Endodermal cell (in vitro differentiated cells): Measurements from ENCODE around the gene TCFL5. TPM values are rescaled to one million over a fixed set of nuclear protein-coding genes. Genes with fewer than 3 reads are reported as not detected.
"Not testable (repeated sequence)": the region's sequence is repeated elsewhere in the genome, so short reads cannot be mapped to it uniquely, and the experiment has no call there.

Source experiments
- DNase-seq: peaks from one replicate; pipeline ENCODE4 v3.0.0-alpha.2; 2017
- H3K27ac ChIP-seq: 2 replicates; pipeline ENCODE4 v1.5.1; 2013; ENCODE audit warnings: mild to moderate bottlenecking, low read depth, low read length, moderate library complexity
- H3K27me3 ChIP-seq: 2 replicates; pipeline ENCODE4 v1.6.1; 2013; ENCODE audit warnings: mild to moderate bottlenecking, low read length, moderate library complexity; ENCODE audit not compliant: insufficient read depth, control insufficient read depth, poor library complexity, severe bottlenecking
- H3K36me3 ChIP-seq: 2 replicates; pipeline ENCODE4 v1.7.0; 2013; ENCODE audit warnings: mild to moderate bottlenecking, low read length, moderate library complexity; ENCODE audit not compliant: control insufficient read depth, insufficient read depth
- H3K4me1 ChIP-seq: one replicate; pipeline ENCODE4 v1.7.0; 2013; ENCODE audit warnings: low read length; ENCODE audit not compliant: control insufficient read depth, insufficient read depth
- H3K4me3 ChIP-seq: 2 replicates; pipeline ENCODE4 v1.5.1; 2013; ENCODE audit warnings: mild to moderate bottlenecking, low read length, moderate library complexity
- H3K9ac ChIP-seq: 2 replicates; pipeline ENCODE4 v1.6.1; 2013; ENCODE audit warnings: mild to moderate bottlenecking, low read length, moderate library complexity; ENCODE audit not compliant: poor library complexity, severe bottlenecking; ENCODE audit errors: extremely low read depth
- H3K9me3 ChIP-seq: 2 replicates; pipeline ENCODE4 v1.6.1; 2013; ENCODE audit warnings: mild to moderate bottlenecking, low read length, moderate library complexity; ENCODE audit not compliant: control insufficient read depth
- H3K27ac Mint-ChIP-seq: 2 replicates; pipeline ENCODE4 v1.8.0; 2020; ENCODE audit warnings: mixed read lengths
- H3K27me3 Mint-ChIP-seq: 2 replicates; pipeline ENCODE4 v1.8.0; 2021; ENCODE audit warnings: mild to moderate bottlenecking, mixed read lengths; ENCODE audit not compliant: insufficient read depth
- H3K36me3 Mint-ChIP-seq: 2 replicates; pipeline ENCODE4 v1.8.0; 2020; ENCODE audit warnings: low read depth, mixed read lengths
- H3K4me1 Mint-ChIP-seq: 2 replicates; pipeline ENCODE4 v1.8.0; 2020; ENCODE audit warnings: mixed read lengths
- H3K4me3 Mint-ChIP-seq: 2 replicates; pipeline ENCODE4 v1.8.0; 2020; ENCODE audit warnings: mild to moderate bottlenecking, moderate library complexity, mixed read lengths
- H3K9me3 Mint-ChIP-seq: 2 replicates; pipeline ENCODE4 v1.8.0; 2020; ENCODE audit warnings: mild to moderate bottlenecking, mixed read lengths
- CTCF ChIP-seq: fragments of 200-600 bp; sonication (generic); conservative IDR thresholded peaks from 2 replicates; pipeline ENCODE4 v1.5.0; 2021; ENCODE audit warnings: antibody characterized with exemption, mild to moderate bottlenecking
- WGBS, 2 experiments: methylation state at CpG; one replicate each; pipeline versions ENCODE4 v1.1.5 to v1.1.7; 2013; ENCODE audit warnings: missing lambda C conversion rate in 2 of 2, mixed read lengths in 1 of 2; ENCODE audit not compliant: insufficient coverage in 1 of 2, insufficient read length in 1 of 2; 5-methylcytosine and 5-hydroxymethylcytosine counted together
- total RNA-seq, 2 donors: library from RNA; stranded (reverse); fragmentation: NEBNext Ultra II Directional in 1 of 2; extraction: Animal tissue kit (Norgen Biotek cat#: 25700) in 1 of 2; gene quantifications; 2 replicates in 1 of 2; 3 replicates in 1 of 2; pipeline ENCODE4 v1.2.1, GENCODE V29; 2021

TCFL5 gene
- total RNA-seq, 2 donors from 2014 or later = 15.8 to 17.4 TPM

- 90 to 94% methylated on average over 6 to 22 of the region's 22 CpGs for WGBS, 2 experiments
- H3K27ac ChIP-seq = no peak overlapping the region
- peak overlapping the region; percentile 33 for H3K27ac Mint-ChIP-seq
Observed at GRCh38 chr20:62850333-62850974, 11.2 kb downstream of the TCFL5 start.

GRCh38 chr20:62849431-62849830, 12.2 kb downstream of the TCFL5 start:
- no peak overlapping the region for H3K27ac ChIP-seq
- peaks cover 59% of the 10 kb centered on the region for H3K36me3 ChIP-seq
- H3K27me3 Mint-ChIP-seq = no peaks in the 10 kb centered on the region
- no peak for TF ChIP-seq CTCF
- no peaks in the 10 kb centered on the region for H3K27me3 ChIP-seq
- H3K36me3 Mint-ChIP-seq = peaks cover 38% of the 10 kb centered on the region
- no peak for DNase-seq
- H3K27ac Mint-ChIP-seq = no peak overlapping the region
- no peak overlapping the region for H3K9ac ChIP-seq
- H3K9me3 Mint-ChIP-seq = no peaks in the 10 kb centered on the region
- H3K4me1 Mint-ChIP-seq = no peaks in the 10 kb centered on the region
- no peaks in the 10 kb centered on the region for H3K4me1 ChIP-seq
- H3K4me3 ChIP-seq = no peak overlapping the region
- no peak overlapping the region for H3K4me3 Mint-ChIP-seq
- H3K9me3 ChIP-seq = no peaks in the 10 kb centered on the region

More at GRCh38 chr20:62850333-62850974, 11.2 kb downstream of the TCFL5 start:
- H3K9ac ChIP-seq = no peak overlapping the region
- peak; percentile 65 for DNase-seq
- no peaks in the 10 kb centered on the region for H3K27me3 Mint-ChIP-seq
- peak; percentile 16 for TF ChIP-seq CTCF
- H3K4me1 ChIP-seq = no peaks in the 10 kb centered on the region
- no peak overlapping the region for H3K4me3 ChIP-seq
- peaks cover 44% of the 10 kb centered on the region for H3K36me3 Mint-ChIP-seq
- no peaks in the 10 kb centered on the region for H3K9me3 ChIP-seq
- H3K4me3 Mint-ChIP-seq = no peak overlapping the region
- no peaks in the 10 kb centered on the region for H3K4me1 Mint-ChIP-seq
- H3K27me3 ChIP-seq = no peaks in the 10 kb centered on the region
- H3K36me3 ChIP-seq = peaks cover 69% of the 10 kb centered on the region
- H3K9me3 Mint-ChIP-seq = no peaks in the 10 kb centered on the region

- H3K9me3 Mint-ChIP-seq, DNase-seq, H3K9ac ChIP-seq, H3K4me1 Mint-ChIP-seq, H3K27ac ChIP-seq, H3K27ac Mint-ChIP-seq, H3K9me3 ChIP-seq, H3K4me3 Mint-ChIP-seq, H3K27me3 Mint-ChIP-seq, H3K27me3 ChIP-seq, H3K4me1 ChIP-seq, H3K4me3 ChIP-seq: not testable (repeated sequence)
- 94 to 97% methylated on average over 7 of the region's 7 CpGs for WGBS, 2 experiments
- H3K36me3 ChIP-seq = peaks cover 54% of the 10 kb centered on the region
- peaks cover 37% of the 10 kb centered on the region for H3K36me3 Mint-ChIP-seq
Observed at GRCh38 chr20:62848917-62849316, 12.7 kb downstream of the TCFL5 start.
